NB4 (cell line): ENCODE measurements around the gene PEF1.

Experiments used
- MYC ChIP-seq: IDR thresholded peaks from 2 replicates; pipeline ENCODE4 v1.6.1; 2011; ENCODE audit warnings: low read depth, low read length
- POLR2A ChIP-seq: IDR thresholded peaks from 2 replicates; pipeline ENCODE4 v1.6.1; 2011; ENCODE audit warnings: mild to moderate bottlenecking; ENCODE audit not compliant: insufficient read length; ENCODE audit errors: extremely low read depth
- TF ChIP-seq, protein P1 (sequence below): IDR thresholded peaks from one replicate; pipeline ENCODE4 v1.5.1; 2012; ENCODE audit warnings: low read depth, low read length
- TF ChIP-seq, protein P2 (sequence below): IDR thresholded peaks from 2 replicates; pipeline ENCODE4 v1.6.1; 2011; ENCODE audit warnings: low read depth, low read length

DNA sequence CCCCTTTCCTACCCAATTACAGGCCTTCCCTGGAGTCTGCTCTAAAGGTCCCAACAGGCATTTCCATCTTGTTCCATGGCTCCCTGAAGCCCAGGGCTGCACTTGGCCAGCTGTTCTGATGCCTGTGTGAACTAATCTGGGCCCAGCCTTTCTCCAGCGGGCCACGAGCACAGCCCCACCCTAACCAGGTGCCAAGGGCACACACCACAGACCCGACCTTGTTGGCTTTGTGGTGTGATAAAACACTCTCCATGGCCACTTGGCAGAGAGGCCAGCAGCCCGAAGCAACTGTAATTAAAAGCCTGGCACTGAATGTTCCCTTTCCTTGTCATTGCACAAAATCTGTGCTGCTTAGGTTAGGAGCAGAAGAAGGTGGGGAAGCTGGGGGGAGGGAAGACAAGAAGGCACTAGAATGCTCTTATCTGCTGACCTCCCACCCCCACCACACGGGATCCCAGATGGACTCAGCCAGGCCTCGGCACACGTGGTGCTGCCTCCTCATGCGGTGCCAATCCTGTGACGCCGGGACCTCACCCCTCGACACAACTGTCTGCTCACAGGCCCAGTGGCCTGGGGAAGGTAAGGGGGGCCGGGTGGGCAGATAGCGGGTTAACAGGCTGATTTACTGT is 17.3 kb downstream of the PEF1 start:
- TF ChIP-seq, protein P1, sequence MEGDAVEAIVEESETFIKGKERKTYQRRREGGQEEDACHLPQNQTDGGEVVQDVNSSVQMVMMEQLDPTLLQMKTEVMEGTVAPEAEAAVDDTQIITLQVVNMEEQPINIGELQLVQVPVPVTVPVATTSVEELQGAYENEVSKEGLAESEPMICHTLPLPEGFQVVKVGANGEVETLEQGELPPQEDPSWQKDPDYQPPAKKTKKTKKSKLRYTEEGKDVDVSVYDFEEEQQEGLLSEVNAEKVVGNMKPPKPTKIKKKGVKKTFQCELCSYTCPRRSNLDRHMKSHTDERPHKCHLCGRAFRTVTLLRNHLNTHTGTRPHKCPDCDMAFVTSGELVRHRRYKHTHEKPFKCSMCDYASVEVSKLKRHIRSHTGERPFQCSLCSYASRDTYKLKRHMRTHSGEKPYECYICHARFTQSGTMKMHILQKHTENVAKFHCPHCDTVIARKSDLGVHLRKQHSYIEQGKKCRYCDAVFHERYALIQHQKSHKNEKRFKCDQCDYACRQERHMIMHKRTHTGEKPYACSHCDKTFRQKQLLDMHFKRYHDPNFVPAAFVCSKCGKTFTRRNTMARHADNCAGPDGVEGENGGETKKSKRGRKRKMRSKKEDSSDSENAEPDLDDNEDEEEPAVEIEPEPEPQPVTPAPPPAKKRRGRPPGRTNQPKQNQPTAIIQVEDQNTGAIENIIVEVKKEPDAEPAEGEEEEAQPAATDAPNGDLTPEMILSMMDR = no peak
- TF ChIP-seq POLR2A = no peak
- TF ChIP-seq MYC = no peak
- TF ChIP-seq, protein P2, sequence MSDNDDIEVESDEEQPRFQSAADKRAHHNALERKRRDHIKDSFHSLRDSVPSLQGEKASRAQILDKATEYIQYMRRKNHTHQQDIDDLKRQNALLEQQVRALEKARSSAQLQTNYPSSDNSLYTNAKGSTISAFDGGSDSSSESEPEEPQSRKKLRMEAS = no peak
